Lower leg skin (tissue), 3 donors: ENCODE measurements around the gene BIN2.

ENCODE experiments used
- CTCF ChIP-seq, 3 donors: fragments of 450-650 bp; IDR thresholded peaks; one replicate each; pipeline ENCODE4 v1.5.1; 2016; ENCODE audit warnings: antibody characterized with exemption in 3 of 3, mild to moderate bottlenecking in 3 of 3, moderate library complexity in 2 of 3
- POLR2A ChIP-seq, 2 donors: fragments of 450-650 bp; IDR thresholded peaks; one replicate each; pipeline ENCODE4 v1.6.1; 2016 to 2017; ENCODE audit warnings: antibody characterized with exemption in 2 of 2, mild to moderate bottlenecking in 1 of 2, moderate library complexity in 1 of 2

DNA sequence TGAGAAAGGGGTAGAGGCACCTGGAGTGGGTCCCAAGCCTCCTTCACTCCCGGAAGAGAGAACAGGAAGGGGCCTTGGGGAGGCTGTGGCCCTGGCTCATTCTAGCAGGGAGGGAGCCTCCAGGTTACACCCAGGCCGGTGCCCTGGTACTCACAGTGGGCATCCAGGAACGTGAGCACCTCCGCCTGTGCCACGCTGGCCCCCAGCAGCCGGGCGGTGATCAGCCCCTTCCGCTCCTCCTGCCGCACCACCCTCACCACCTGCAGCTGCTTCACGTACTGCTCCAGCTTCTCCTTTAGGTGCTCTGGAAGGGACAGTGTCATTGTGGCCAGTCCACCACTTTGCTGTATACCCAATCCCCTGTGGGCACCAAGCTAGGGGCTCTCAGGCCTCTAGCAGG, 41.3 kb upstream of the BIN2 start:
- TF ChIP-seq CTCF (IDR thresholded peaks at IDR 0.05), result no peak
- TF ChIP-seq POLR2A (IDR thresholded peaks at IDR 0.05), result no peak
